ENCODE data around the gene ITFG2.
A peak's percentile ranks its signal among the peaks of the same experiment; 100 is the strongest.
"Not testable (repeated sequence)": the region's sequence is repeated elsewhere in the genome, so short reads cannot be mapped to it uniquely, and the experiment has no call there.

The ITFG2 gene

DNA sequence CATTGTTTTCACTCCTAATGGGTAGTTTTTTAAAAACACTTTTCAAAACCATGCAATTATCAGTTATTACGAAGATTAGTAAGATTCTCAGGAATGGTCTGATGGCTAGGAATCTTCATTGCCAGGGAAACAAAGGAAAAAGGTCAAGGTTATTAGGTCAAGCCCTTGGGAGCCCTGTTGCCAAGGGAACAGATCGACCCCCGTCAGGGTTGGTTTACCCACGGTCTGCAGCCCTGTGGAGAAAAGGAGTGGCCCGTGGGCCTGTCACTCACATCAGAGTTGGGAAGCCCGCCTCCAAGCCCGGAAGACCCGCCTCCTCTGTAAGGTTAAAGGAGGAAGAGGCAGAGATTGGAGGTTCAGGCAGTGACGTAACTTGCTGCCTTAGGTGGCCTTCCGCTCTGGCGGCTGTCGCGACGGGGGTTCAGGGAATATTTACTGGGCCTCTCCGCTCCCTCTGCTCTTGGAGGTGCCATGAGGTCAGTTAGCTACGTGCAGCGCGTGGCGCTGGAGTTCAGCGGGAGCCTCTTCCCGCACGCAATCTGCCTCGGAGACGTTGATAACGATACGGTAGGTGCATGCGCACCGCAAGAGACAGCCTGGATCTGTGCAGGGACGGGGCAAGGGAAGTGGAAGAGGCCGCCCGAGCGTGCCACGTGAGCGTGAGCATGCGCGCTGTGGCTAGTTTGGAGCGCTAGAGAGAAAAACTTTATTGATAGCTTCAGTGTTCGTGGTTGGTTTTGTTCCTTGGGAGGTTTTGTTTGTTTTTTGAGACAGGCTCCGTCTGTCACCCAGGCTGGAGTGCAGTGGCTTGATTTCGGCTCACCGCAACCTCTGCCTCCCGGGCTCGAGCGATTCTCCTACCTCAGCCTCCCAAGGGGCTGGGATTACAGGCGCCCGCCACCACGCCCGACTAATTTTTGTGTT lies at the start of gene ITFG2:
ITFG2 (plus strand) TSS at position 379 of the 924 bp plus-strand sequence; CDS start at position 472, 93 bp downstream.
- DNase-seq = peak; percentile 98

DNA sequence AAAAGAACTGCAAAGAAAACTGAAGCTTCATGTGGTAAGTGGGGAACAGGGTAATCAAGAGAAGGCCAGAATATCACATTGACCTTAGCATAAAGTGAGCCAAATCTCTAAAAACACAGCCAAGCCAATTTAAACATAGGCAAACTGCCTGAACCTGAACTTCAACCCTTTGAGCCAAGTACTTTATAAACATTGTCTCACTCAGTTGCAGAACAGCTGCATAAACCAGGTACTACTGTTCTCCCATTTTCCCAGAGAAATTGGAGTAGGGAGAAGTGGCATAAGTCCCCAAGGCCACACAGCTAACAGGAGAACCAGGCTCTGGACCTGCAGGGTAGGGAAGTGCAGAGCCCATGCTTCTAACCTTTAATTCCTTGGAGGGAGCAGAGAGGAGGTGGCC lies 48.1 kb upstream of the ITFG2 start:
- DNase-seq = no peak

DNA sequence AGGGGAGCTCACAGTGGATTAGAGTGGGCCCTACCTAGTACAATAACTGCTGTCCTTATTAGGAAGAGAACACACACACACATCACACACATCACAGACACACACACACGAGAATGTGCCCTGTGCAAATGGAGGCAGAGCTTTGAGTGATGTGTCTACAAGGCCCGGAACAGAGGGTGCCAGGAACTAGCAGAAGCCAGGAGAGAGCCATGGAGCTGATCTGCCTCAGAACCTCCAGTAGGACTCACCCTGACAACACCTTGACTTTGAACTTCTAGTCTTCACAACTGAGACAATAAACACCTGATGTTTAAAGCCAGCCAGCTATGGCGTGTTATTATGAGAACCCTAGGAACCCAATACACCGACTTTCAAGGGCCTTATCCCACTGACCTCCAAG lies 47.4 kb upstream of the ITFG2 start:
- no peak for DNase-seq

DNA sequence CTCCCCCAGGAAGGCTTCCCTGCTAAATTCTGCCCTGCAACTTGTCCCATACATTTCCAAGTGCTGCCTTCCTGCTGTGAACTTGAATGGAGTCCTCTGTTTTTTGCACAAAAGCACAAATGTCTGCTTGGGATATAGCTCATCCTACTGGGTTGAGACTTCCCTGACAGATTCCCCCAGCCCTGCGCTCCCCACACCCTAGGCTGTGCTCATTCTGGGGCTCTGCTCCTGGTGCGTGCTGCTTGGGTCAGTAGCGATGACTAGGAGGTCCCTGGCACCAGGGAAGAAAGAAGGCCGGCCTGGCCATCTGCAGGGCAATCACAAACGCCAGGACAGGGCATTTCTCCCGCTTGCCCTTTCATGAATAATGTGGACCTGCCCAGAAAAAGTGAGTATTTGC lies 46.9 kb upstream of the ITFG2 start:
- no peak for DNase-seq

DNA sequence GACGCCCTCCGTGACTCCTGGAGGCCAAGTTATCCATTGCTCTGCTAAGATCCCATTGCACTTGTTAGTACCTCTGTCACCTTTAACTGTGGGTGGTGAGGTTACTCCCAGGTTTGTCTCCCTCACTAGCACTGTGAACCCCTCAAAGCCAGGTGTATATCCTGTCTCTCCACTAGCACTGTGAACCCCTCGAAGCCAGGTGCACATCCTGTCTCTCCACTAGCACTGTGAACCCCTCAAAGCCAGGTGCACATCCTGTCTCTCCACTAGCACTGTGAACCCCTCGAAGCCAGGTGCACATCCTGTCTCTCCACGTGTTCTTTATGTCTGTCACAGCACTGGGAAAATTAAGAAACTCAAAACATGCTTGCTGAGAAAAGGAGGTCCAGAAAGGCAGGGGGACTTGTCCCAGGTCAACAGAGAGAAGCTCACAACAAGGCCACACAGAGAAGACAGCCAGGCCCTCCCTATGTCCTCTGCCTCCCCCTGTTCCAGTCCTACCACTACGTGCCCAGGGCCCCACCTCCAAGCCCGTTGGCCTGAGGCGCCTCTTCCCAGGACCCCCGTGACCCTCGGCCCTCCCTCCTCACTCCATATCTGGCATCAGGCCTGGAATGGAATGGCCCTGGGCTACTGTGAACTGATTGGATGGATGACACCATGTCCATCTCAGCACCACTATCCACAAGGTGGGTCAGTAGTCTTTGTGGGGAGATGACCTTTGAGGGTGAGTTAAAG lies 44.1 kb upstream of the ITFG2 start:
- no peak for DNase-seq

DNA sequence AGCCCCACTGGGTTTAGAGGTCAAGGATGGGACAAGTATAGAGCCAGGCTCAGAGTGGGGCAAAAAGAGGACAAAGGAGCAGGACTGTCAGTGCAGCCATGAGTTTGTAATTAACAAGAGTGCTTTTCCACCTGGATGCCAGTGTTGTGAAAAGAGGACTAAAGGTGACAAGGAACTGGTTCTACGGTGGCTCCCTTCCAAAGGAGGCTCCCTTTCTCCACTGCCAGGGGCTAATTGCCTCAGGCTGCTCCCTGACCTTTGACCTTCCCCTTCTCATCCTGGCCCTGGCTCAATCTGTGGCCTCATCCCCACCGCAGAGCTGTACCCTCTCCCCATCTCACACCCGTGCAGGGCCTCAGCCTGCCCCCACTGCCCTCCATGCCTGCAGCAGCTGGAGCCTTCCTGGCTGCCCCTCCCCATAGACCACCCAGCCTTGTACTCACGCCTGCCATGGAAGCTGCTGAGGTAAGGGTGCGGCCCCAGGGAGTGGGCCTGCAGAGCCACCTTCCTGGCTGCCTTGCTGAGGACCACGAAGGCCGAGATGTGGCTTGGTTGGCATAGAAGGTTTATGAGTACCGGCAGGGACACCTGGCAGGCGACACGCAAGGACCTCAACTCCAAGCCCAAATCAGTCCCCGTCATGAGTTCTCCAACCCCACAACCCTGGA lies 42.5 kb upstream of the ITFG2 start:
- DNase-seq = no peak

DNA sequence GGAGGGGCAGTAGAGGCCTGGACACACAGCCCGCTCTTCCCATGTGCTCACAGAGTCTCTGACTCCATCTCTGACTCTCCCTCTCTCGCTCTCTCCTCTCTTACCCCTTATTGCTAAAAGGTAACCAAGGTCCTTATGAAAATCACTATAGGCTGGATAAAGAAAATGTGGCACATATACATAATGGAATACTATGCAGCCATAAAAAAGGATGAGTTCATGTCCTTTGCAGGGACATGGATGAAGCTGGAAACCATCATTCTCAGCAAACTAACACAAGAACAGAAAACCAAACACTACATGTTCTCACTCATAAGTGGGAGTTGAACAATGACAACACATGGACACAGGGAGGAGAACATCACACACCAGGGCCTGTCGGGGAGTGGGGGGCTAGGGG lies 41.9 kb upstream of the ITFG2 start:
- DNase-seq = not testable (repeated sequence)

DNA sequence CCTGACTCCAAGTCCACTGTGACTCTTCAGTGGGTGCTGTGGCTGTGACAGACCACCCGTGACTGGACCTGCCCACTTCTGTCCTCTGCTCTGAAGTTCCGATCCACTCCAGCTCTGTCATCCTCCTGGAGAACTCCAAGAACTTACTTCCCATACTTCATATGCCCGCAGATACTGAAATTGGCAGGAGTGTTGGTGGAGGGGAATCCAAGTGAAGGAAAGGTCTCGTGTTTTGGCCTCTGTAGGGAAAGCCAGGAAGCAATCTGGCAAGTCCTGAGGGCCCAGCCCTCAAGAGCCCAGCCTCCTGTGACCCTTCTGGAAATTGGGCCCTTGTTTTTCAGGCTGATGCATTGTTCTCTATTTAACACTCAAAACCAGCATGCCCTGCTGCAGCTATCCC lies 40.1 kb upstream of the ITFG2 start:
- no peak for DNase-seq

DNA sequence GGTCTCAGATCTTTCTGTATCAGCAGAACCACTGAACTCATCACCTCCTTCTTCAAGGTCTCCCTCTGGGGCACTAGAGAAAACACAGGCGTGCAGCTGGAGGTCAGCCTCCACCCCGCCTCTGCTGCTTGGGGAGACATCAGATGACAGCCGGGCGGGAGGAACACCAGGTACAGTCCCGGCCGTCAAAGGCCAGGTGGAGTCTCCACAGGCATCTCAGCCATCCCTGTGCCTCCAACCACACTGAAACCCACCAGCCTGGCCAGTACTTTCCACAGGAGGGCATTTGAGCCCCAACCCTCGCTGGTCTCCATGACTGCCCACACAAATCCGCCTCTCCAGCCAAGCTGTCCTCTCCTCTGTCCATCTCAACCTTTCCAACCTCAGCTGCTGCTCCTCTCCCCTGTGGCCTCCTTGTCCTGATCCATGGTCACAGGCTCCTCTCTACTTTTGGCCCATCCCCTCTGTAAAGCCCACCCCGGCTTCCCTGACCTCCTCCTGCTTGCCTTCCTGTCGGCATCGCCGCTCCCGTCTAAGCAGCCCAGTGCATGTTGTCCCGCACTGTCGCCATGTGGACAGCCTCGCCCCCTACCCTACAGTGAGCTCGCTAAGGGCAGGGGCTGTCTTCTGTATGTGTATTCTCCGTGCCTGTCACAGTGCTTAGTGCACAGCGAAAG lies 39.1 kb upstream of the ITFG2 start:
- DNase-seq = no peak

DNA sequence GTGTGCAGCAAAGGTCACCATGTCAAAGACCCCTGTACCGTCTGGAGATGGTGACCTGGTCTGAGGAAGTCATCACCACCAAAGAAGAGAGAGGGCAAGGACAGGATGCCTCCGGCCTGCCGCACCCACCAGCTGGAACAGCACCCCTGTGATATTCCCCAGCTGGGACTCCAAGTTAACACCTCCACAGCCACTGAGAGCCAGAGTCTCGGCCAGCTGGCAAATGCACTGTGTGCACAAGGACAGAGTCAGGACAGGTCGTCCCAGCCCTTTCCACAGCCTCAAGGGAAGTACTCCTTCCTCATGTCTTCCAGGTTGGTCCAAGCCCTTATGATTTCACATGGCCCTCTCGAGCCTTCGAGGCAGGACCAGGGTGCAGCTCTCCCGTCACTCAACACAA lies 37.0 kb upstream of the ITFG2 start:
- no peak for DNase-seq

DNA sequence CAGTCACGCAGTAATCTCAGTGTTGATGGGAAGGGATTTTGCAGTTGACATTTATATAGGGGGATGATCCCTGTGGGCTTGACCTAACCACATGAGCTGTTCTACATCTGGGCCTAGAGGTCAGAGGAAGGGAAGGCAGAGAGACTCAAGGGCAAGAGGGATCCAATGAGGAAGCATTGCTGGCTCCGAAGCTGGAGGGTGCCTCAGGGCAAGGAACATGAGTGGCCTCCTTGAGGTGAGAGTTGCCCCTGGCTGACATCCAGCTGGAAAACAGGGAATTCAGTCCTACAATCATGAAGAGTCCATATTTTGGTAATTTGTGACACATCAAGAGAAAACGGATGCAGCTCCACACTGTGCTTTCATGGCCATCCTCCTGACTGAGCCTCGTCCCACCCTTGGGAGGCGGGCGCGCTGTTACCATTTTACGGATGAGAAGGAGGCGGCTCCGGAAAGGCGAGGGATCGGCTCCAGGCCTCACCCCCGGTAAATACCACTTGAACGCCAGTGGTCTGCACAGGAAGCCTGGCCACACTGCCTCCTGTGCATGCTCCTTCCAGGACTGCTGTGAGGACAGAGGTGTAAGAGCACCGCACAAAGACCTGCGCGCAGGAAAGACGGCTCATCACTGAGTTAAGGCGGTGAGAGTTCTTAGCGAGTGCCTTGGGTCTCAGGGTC lies 36.2 kb upstream of the ITFG2 start:
- DNase-seq = no peak

DNA sequence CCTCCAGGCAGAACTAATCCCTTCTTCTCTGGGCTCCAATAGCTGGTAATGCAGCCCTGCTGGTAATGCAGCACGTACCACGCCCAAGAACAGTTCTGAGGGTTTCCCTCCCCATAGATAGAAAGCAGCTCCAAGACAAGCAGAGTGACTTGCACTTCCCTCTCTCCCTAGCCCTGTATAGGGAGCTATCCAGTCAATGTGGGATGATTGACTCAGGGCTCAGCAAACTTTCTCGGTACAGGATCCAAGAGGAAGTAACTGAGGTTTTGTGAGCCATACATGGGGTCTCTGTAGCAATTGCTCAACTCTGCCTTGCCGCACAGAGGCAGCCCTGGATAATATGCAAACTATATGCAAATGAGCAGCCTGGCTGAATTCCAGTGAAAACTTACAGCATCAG lies 33.2 kb upstream of the ITFG2 start:
- no peak for DNase-seq

DNA sequence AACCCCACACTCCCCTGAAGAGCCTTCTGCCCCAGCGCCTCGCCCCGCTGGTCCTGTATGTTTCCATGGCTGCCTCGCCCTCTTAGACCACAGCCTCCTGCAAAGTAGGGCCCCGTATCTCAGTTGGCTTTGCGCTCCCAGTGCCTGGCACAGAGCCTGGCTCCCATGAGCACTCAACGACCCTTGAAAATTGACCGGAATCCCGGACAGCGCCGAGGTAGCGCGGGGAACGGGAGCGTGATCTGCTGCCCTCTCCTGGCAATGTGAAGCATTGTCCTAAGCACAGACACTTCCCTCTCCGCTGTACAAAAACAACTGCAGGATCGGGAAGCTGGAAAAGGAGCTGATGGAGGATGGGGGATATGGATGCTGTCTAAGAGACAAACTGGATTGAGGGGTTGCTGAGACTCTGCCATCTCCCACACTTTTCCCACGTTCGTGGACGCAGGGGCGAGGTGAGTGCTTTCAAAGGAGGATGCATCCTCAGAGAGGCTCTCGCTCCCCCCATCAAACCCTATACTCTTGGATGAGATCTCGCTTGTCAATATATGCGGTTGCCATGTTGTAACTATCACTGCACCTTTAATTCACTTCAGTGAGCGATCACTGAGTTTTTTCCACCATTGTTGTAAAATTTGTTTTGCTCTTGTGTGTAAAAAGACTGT lies 28.4 kb upstream of the ITFG2 start:
- peak; percentile 62 for DNase-seq

DNA sequence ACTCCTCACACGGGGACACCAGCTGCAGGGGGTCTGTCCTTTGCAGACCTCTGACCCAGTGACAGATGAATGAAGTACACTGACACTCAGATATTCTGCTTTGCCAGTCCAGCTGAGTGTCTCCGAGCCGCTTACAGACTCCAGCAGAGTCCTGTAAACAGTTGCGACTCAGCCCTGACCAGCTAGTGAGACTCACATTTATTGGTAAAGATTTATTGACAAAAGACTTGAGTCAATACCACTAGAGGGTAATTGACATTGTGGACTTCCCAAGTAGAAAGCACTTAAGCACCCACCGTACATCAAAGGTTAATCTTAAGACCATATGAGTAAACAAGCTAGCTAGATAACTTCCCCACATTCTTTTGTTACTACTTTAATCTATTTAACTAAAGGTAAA lies 27.5 kb upstream of the ITFG2 start:
- no peak for DNase-seq

DNA sequence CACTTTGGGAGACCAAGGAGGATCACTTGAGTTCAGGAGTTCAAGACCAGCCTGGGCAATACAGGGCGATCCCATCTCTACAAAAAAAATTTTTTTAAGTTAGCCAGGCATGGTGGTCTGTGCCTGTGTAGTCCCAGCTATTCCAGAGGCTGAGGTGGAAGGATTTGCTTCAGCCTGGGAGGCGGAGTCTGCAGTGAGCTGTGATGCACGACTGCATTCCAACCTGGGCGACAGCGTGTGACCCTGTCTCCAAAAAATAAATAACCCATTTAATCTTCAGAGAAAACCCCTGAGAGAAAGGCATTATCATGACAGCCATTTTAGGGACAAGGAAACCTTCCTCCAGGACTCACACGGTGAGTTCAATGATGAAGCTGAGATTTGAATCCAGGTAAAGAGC lies 21.4 kb upstream of the ITFG2 start:
- DNase-seq = no peak

DNA sequence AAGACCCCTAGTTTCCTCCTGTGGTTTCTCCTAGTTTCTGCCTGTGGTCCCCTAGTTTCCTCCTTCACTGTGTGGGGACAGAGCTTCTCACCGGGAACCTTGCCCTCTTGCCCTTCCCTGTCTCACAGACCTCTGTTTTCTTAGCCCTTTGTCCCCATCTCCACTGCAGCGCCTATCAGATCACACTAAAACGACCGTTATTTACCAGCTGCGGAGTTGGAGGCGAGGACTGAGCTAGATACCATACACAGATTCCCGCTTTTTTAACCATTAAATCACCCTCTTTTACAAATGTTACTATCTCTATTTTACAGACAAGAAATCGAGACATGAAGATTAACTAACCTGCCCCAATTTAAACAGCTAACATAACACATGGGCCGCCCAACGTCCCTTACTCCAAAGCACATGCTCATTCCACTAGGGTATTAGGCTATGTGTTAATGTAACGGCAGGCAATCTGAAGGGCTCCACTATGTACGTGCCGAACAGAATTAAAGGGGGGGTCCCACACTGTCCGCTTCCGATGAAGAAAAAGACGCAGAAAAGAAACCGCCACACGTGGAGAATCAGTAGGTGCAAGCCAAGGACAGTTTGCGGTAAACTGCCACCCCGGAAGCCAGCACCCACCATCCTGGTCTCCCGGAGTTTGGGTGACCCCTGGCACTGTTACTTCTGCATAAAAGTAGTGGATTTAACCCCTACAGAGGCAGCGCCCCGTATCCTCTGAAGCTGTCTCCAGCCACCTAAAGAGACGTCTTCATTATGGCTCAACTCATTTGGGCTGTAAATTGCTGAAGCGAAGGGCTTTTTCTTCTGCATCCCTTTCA lies 19.6 kb upstream of the ITFG2 start:
- no peak for DNase-seq

DNA sequence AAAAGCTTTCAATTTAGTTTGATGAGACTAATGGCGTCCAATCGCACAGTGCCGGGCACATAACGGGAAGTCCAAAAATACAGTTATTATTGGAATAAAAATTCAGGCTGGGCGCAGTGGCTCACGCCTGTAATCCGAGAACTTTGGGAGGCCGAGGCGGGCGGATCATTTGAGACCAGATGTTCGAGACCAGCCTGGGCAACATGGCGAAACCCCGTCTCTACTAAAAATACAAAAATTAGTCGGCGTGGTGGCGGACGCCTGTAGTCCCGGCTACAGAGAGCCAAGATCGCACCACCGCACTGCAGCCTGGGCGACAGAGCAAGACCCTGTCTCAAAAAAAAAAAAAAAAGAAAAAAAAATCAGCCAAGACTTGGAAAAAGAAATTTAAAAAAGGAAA lies 18.9 kb upstream of the ITFG2 start:
- DNase-seq = no peak

DNA sequence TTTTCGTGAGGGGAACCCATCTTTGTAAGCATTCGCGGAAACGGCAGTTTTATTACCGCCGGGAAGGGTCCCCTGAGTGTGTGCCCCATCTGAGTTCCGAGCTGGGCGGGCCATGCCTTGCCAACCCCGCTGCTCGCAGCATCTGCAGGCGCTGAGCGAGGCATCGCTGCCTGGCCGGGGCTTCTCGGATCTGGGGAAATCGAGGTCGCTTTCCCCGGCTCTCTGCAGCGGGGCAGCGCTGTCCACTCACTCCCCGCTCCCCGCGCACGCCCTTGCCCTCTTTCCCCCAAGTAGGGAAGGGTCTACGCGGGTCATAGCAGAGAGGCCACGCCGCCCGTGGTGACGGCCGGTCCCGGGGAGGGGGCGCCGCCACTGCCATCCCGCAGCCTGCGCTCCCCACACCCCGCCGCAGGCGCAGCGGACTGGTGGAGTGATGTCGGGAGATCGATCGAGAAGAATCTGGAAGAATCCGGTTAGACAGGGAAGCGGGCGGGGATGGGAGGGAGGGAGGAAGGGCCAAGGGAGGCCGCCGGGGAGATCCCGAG lies 18.2 kb upstream of the ITFG2 start:
- DNase-seq = peak; percentile 31

DNA sequence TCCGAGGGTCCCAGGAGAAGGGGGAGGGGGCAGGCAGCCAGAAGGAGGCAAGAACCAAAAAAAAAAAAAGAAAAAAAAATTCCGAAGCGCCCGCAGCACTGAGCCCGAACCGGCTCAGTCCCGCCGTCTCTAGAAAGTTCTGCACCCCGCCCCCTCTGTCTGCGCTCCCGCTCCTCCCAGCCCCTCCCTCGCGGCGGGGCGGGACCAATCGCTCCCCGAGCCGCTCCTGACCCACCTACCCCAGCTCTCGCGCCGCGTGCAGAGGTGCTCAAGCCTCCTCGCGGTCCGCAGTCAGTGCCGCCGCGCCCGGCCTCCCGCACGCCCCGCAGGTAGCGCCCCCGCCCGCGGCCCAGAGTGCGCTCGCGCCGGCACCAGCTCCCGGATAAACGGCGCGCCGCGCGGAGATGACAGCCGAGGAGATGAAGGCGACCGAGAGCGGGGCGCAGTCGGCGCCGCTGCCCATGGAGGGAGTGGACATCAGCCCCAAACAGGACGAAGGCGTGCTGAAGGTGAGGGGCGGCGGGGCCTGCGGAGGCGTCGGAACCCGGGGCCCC lies 17.7 kb upstream of the ITFG2 start, which contains the start of gene FKBP4:
FKBP4 (plus strand) TSS at position 235 of the 554 bp plus-strand sequence; CDS start at position 405, 170 bp downstream.
- DNase-seq = peak; percentile 94
